Medulla oblongata (tissue), 1 donor: Measurements from ENCODE around the gene RNF125.
"Not testable (repeated sequence)": the region's sequence is repeated elsewhere in the genome, so short reads cannot be mapped to it uniquely, and the experiment has no call there.

Source experiments
- DNase-seq: peaks from one replicate; pipeline ENCODE4 v3.0.0-alpha.2; 2015; ENCODE audit errors: extremely low spot score

RNF125 gene

GRCh38 chr18:32018331-32019250, at the start of gene RNF125:
Gene RNF125, plus strand, starts transcription at chr18:32018825. Its CDS starts 39 bp downstream, at chr18:32018864.
- DNase-seq, result peak; percentile 66

GRCh38 chr18:31970617-31971016, 48.0 kb upstream of the RNF125 start:
- no peak for DNase-seq

- DNase-seq, result no peak
Measured at GRCh38 chr18:31973929-31974546, 44.6 kb upstream of the RNF125 start.

GRCh38 chr18:31976242-31976641, 42.4 kb upstream of the RNF125 start:
- DNase-seq, result no peak

- DNase-seq, result peak; percentile 85
Measured at GRCh38 chr18:31977270-31977872, 41.3 kb upstream of the RNF125 start.

GRCh38 chr18:31978616-31979015, 40.0 kb upstream of the RNF125 start:
- no peak for DNase-seq

GRCh38 chr18:31979714-31980113, 38.9 kb upstream of the RNF125 start:
- DNase-seq, result no peak

GRCh38 chr18:31980863-31981262, 37.8 kb upstream of the RNF125 start:
- DNase-seq, result no peak

- DNase-seq, result no peak
Measured at GRCh38 chr18:31983020-31983419, 35.6 kb upstream of the RNF125 start.

GRCh38 chr18:31983976-31984375, 34.6 kb upstream of the RNF125 start:
- DNase-seq, result no peak

GRCh38 chr18:31990823-31991222, 27.8 kb upstream of the RNF125 start:
- DNase-seq, result peak; percentile 64

GRCh38 chr18:31996007-31996406, 22.6 kb upstream of the RNF125 start:
- no peak for DNase-seq

- no peak for DNase-seq
Measured at GRCh38 chr18:31998880-31999412, 19.7 kb upstream of the RNF125 start.

- not testable (repeated sequence) for DNase-seq
Measured at GRCh38 chr18:32001141-32001540, 17.5 kb upstream of the RNF125 start.

- not testable (repeated sequence) for DNase-seq
Measured at GRCh38 chr18:32003822-32004221, 14.8 kb upstream of the RNF125 start.

GRCh38 chr18:32010124-32010721, 8.4 kb upstream of the RNF125 start:
- no peak for DNase-seq

GRCh38 chr18:32011193-32011592, 7.4 kb upstream of the RNF125 start:
- DNase-seq, result no peak

- DNase-seq, result peak; percentile 50
Measured at GRCh38 chr18:32019251-32019948, 775 bp downstream of the RNF125 start.

GRCh38 chr18:32019949-32020625, 1.5 kb downstream of the RNF125 start:
- DNase-seq, result not testable (repeated sequence)

- peak; percentile 79 for DNase-seq
Measured at GRCh38 chr18:32021756-32022564, 3.3 kb downstream of the RNF125 start.
